H9 (cell line): Measurements from ENCODE around the gene ERO1B. TPM values are rescaled to one million over a fixed set of nuclear protein-coding genes. Genes with fewer than 3 reads are reported as not detected.
A peak's percentile ranks its signal among the peaks of the same experiment; 100 is the strongest.
"Not testable (repeated sequence)": the region's sequence is repeated elsewhere in the genome, so short reads cannot be mapped to it uniquely, and the experiment has no call there.

Experiments
- DNase-seq: peaks from one replicate; pipeline ENCODE4 v3.0.0-alpha.2; 2017
- H2AFZ ChIP-seq: one replicate; pipeline ENCODE4 v1.6.1; 2013; ENCODE audit warnings: mild to moderate bottlenecking, low read length, control low read depth, moderate library complexity
- H2AK5ac ChIP-seq: 2 replicates; pipeline ENCODE4 v1.6.1; 2013; ENCODE audit warnings: low read length, control low read depth, mixed read lengths; ENCODE audit not compliant: insufficient read length
- H2BK120ac ChIP-seq: one replicate; pipeline ENCODE4 v1.6.1; 2013; ENCODE audit warnings: low read depth, mild to moderate bottlenecking, low read length, control low read depth, inconsistent platforms; ENCODE audit not compliant: poor library complexity, severe bottlenecking
- H2BK12ac ChIP-seq: 2 replicates; pipeline ENCODE4 v1.6.1; 2013; ENCODE audit warnings: low read length, control low read depth, mixed read lengths, low read depth; ENCODE audit not compliant: insufficient read length
- H2BK15ac ChIP-seq: 2 replicates; pipeline ENCODE4 v1.6.1; 2013; ENCODE audit warnings: low read depth, low read length, control low read depth
- H2BK20ac ChIP-seq: one replicate; pipeline ENCODE4 v1.6.1; 2013; ENCODE audit warnings: low read depth, mild to moderate bottlenecking, low read length, control low read depth, inconsistent platforms; ENCODE audit not compliant: poor library complexity, severe bottlenecking
- H2BK5ac ChIP-seq: 2 replicates; pipeline ENCODE4 v1.6.1; 2013; ENCODE audit warnings: low read length, control low read depth, mixed read lengths; ENCODE audit not compliant: insufficient read length
- H3K14ac ChIP-seq: 2 replicates; pipeline ENCODE4 v1.6.1; 2013; ENCODE audit warnings: low read length, control low read depth; ENCODE audit not compliant: insufficient read depth
- H3K18ac ChIP-seq: 2 replicates; pipeline ENCODE4 v1.6.1; 2013; ENCODE audit warnings: low read depth, mild to moderate bottlenecking, mixed read lengths, low read length, control low read depth; ENCODE audit not compliant: insufficient read length
- H3K23ac ChIP-seq: 2 replicates; pipeline ENCODE4 v1.6.1; 2013; ENCODE audit warnings: low read length, control low read depth, mixed read lengths, low read depth; ENCODE audit not compliant: insufficient read length
- H3K23me2 ChIP-seq: 2 replicates; pipeline ENCODE4 v1.6.1; 2013; ENCODE audit warnings: low read depth, mild to moderate bottlenecking, mixed read lengths, low read length, control low read depth; ENCODE audit not compliant: insufficient read length, poor library complexity, severe bottlenecking
- H3K27ac ChIP-seq: 2 replicates; pipeline ENCODE4 v1.5.1; 2013; ENCODE audit warnings: low read length, control low read depth, mixed read lengths, low read depth; ENCODE audit not compliant: insufficient read length
- H3K27me3 ChIP-seq: 2 replicates; pipeline ENCODE4 v1.6.1; 2013; ENCODE audit warnings: low read length, control low read depth, inconsistent platforms; ENCODE audit not compliant: insufficient read depth
- H3K4ac ChIP-seq: 2 replicates; pipeline ENCODE4 v1.6.1; 2013; ENCODE audit warnings: low read depth, mild to moderate bottlenecking, control low read depth, inconsistent platforms, low read length, moderate library complexity
- H3K4me1 ChIP-seq: 2 replicates; pipeline ENCODE4 v1.6.1; 2013; ENCODE audit warnings: low read length, control low read depth, inconsistent platforms; ENCODE audit not compliant: insufficient read depth
- H3K4me2 ChIP-seq: 2 replicates; pipeline ENCODE4 v1.6.1; 2013; ENCODE audit warnings: low read length, control low read depth, mixed read lengths; ENCODE audit not compliant: insufficient read length, insufficient read depth
- H3K56ac ChIP-seq: 2 replicates; pipeline ENCODE4 v1.6.1; 2013; ENCODE audit warnings: low read depth, mild to moderate bottlenecking, mixed read lengths, low read length, control low read depth; ENCODE audit not compliant: insufficient read length
- H3K79me1 ChIP-seq: 2 replicates; pipeline ENCODE4 v1.6.1; 2013; ENCODE audit warnings: low read depth, mild to moderate bottlenecking, moderate library complexity, low read length, control low read depth, inconsistent platforms; ENCODE audit not compliant: insufficient read depth, poor library complexity, severe bottlenecking
- H3K79me2 ChIP-seq: 2 replicates; pipeline ENCODE4 v1.6.1; 2013; ENCODE audit warnings: low read length, control low read depth, inconsistent platforms; ENCODE audit not compliant: insufficient read depth
- H3K9ac ChIP-seq: 2 replicates; pipeline ENCODE4 v1.6.1; 2013; ENCODE audit warnings: low read length, control low read depth, mixed read lengths; ENCODE audit not compliant: insufficient read length; ENCODE audit errors: extremely low read depth
- H3K9me3 ChIP-seq: one replicate; pipeline ENCODE4 v1.6.1; 2013; ENCODE audit warnings: low read depth, low read length, inconsistent platforms; ENCODE audit not compliant: control insufficient read depth
- H3T11ph ChIP-seq: one replicate; pipeline ENCODE4 v1.6.1; 2013; ENCODE audit warnings: mild to moderate bottlenecking, low read length, control low read depth, inconsistent platforms
- H4K20me1 ChIP-seq: one replicate; pipeline ENCODE4 v1.6.1; 2013; ENCODE audit not compliant: control insufficient read depth, insufficient read length, insufficient read depth
- H4K5ac ChIP-seq: 2 replicates; pipeline ENCODE4 v1.6.1; 2013; ENCODE audit warnings: low read depth, mild to moderate bottlenecking, mixed read lengths, low read length, control low read depth; ENCODE audit not compliant: insufficient read length
- H4K8ac ChIP-seq: replicated peaks from 2 replicates; pipeline ENCODE4 v1.6.1; 2013; ENCODE audit warnings: low read length, control low read depth, mixed read lengths, low read depth; ENCODE audit not compliant: insufficient read length
- H4K91ac ChIP-seq: 2 replicates; pipeline ENCODE4 v1.6.1; 2013; ENCODE audit warnings: low read depth, mild to moderate bottlenecking, moderate library complexity, mixed read lengths, low read length, control low read depth; ENCODE audit not compliant: insufficient read length
- H3K27ac Mint-ChIP-seq, 3 experiments: 2 replicates in 2 of 3; 3 replicates in 1 of 3; pipeline ENCODE4 v1.8.0; 2020 to 2021; ENCODE audit warnings: mixed read lengths in 3 of 3, mild to moderate bottlenecking in 1 of 3, moderate library complexity in 1 of 3
- H3K27me3 Mint-ChIP-seq: 2 replicates; pipeline ENCODE4 v1.8.0; 2021; ENCODE audit warnings: low read depth, mild to moderate bottlenecking, moderate library complexity, mixed read lengths
- H3K36me3 Mint-ChIP-seq, 3 experiments: 2 replicates in 2 of 3; 3 replicates in 1 of 3; pipeline ENCODE4 v1.8.0; 2020 to 2021; ENCODE audit warnings: low read depth in 3 of 3, mixed read lengths in 3 of 3; ENCODE audit not compliant: insufficient read depth in 1 of 3
- H3K4me1 Mint-ChIP-seq, 2 experiments: 2 replicates each; pipeline ENCODE4 v1.8.0; 2020; ENCODE audit warnings: mixed read lengths in 2 of 2
- H3K4me3 Mint-ChIP-seq, 2 experiments: 2 replicates in 1 of 2; 3 replicates in 1 of 2; pipeline ENCODE4 v1.8.0; 2020 to 2021; ENCODE audit warnings: mild to moderate bottlenecking in 2 of 2, mixed read lengths in 2 of 2, moderate library complexity in 1 of 2
- H3K9me3 Mint-ChIP-seq, 2 experiments: 2 replicates in 1 of 2; 3 replicates in 1 of 2; pipeline ENCODE4 v1.8.0; 2020; ENCODE audit warnings: mild to moderate bottlenecking in 2 of 2, mixed read lengths in 2 of 2, moderate library complexity in 1 of 2
- WGBS: extraction: QIAGEN DNeasy Blood & Tissue Kit; methylation state at CpG from one replicate; pipeline ENCODE4 v1.1.7; 2013; ENCODE audit warnings: missing lambda C conversion rate, low lambda C conversion rate, mixed read lengths; ENCODE audit not compliant: insufficient read length; ENCODE audit errors: extremely low coverage; 5-methylcytosine and 5-hydroxymethylcytosine counted together
- long read RNA-seq: library from polyadenylated mRNA; unstranded; transcript quantifications from one replicate; pipeline ENCODE4 v2.0.0, GENCODE V29; 2020
- total RNA-seq: library from RNA; stranded (reverse); gene quantifications from 2 replicates; pipeline ENCODE4 v1.2.1, GENCODE V29; 2021
- TF ChIP-seq, protein P1 (sequence below): fragments of 200-600 bp; sonication (generic); conservative IDR thresholded peaks from 3 replicates; pipeline ENCODE4 v1.8.0; 2021; ENCODE audit warnings: antibody characterized with exemption, mild to moderate bottlenecking

ERO1B gene, protein sequence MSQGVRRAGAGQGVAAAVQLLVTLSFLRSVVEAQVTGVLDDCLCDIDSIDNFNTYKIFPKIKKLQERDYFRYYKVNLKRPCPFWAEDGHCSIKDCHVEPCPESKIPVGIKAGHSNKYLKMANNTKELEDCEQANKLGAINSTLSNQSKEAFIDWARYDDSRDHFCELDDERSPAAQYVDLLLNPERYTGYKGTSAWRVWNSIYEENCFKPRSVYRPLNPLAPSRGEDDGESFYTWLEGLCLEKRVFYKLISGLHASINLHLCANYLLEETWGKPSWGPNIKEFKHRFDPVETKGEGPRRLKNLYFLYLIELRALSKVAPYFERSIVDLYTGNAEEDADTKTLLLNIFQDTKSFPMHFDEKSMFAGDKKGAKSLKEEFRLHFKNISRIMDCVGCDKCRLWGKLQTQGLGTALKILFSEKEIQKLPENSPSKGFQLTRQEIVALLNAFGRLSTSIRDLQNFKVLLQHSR
- 1.3 and 1.5 TPM in 2 replicates for total RNA-seq
- long read RNA-seq, partial matches to known transcripts = 0 of 5 reads
- long read RNA-seq, other reads (novel, unspliced or antisense) = 5 of 5 reads

DNA sequence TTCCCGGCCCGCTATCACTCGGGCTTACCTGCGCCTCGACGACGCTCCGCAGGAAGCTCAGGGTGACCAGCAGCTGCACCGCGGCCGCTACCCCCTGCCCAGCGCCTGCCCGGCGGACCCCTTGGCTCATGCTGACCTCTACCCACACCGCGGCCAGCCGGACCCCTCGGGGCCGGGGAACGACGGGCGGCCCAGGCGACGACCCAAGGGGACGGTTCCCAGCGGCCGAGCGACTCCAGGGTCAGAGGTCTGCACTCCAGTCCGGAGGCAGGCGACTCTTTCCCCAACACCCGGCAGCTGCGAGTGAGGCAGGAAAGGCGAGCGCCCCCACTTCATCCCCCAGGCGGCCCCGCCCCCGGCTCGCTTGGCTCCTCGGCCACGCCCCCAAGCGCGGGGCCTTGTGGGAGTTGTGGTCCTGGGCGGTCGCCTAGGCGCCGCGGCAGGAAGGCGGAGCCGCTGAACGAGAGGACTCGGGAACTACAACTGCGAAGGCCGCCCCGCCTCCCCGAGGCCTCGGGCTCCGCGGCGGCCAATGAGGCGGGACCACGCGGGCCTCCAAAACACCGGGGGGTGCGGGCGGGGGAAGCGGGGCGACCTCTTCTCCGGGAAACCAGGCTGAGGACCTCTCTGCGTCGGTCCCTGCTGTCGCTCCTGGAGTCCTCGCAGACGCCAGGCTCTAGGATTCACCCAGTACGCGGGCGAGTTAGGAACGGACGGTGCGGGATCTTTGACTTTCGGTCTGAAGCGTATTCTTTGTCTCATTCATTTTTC, at the start of gene ERO1B:
Gene ERO1B, minus strand, starts transcription at position 305 of the 771 bp plus-strand sequence. Its CDS starts 175 bp downstream, at position 130.
- Mint-ChIP-seq H3K27ac (peak within 1 kb of the TSS in 1 of 3 experiments; percentile 87; a peak in 2 of 7 replicates), H3K9me3 (peaks cover 0 to 7% of the 10 kb centered on the region in 2 experiments; a peak in 1 of 5 replicates)
- H3K9ac ChIP-seq = peak within 1 kb of the TSS; percentile 84

DNA sequence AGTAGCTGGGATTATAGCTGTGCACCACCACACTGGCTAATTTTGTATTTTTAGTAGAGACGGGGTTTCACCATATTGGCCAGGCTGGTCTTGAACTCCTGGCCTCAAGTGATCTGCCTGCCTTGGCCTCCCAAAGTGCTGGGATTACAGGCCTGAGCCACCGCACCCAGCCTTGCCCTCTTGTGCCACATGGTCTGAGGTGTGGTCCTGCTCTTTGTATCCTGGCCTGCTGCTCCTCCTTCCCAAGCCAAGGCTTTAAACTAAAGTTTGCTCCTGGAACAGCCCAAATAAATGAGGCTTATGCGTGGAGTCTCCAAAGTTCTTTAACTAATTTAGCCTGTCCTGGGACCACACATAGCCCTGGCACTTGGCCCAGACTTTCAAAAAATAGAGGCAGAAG, 49.7 kb upstream of the ERO1B start:
- H3K18ac ChIP-seq, H3K4me1 Mint-ChIP-seq, H4K91ac ChIP-seq, H2AK5ac ChIP-seq, H3K27ac Mint-ChIP-seq, H3K14ac ChIP-seq, H3K4me1 ChIP-seq, H3T11ph ChIP-seq, H3K9me3 Mint-ChIP-seq, H3K56ac ChIP-seq, H4K5ac ChIP-seq, H3K27me3 Mint-ChIP-seq, H2BK12ac ChIP-seq, H3K36me3 Mint-ChIP-seq, H2BK20ac ChIP-seq, H3K79me1 ChIP-seq, H4K20me1 ChIP-seq, H3K27ac ChIP-seq, H4K8ac ChIP-seq, H3K23me2 ChIP-seq, H3K4me2 ChIP-seq, H2BK5ac ChIP-seq, H3K27me3 ChIP-seq, H3K23ac ChIP-seq, H3K79me2 ChIP-seq, H3K4me3 Mint-ChIP-seq, H2AFZ ChIP-seq, H2BK15ac ChIP-seq, DNase-seq, H2BK120ac ChIP-seq, H3K9ac ChIP-seq, H3K4ac ChIP-seq, H3K9me3 ChIP-seq: not testable (repeated sequence)
- no CpG with 5 or more reads among the region's 3 CpGs for WGBS

More for the DNA sequence above, at the start of gene ERO1B:
- Histone ChIP-seq H3K56ac (no peak within 1 kb of the TSS), H3K23me2 (peaks cover 14% of the 10 kb centered on the region), H4K91ac (no peak within 1 kb of the TSS), H2BK20ac (no peak within 1 kb of the TSS), H3K79me2 (no peaks in the 10 kb centered on the region), H2AK5ac (no peak within 1 kb of the TSS), H3K79me1 (no peaks in the 10 kb centered on the region), H3K23ac (no peak within 1 kb of the TSS), H4K8ac (no peak within 1 kb of the TSS), H3K18ac (peak within 1 kb of the TSS; percentile 79), H2BK5ac (no peak within 1 kb of the TSS), H3K4ac (no peak within 1 kb of the TSS), H3K9me3 (no peaks in the 10 kb centered on the region), H3K27ac (no peak within 1 kb of the TSS), H3T11ph (no peak within 1 kb of the TSS), H2AFZ (no peak within 1 kb of the TSS), H3K4me1 (no peaks in the 10 kb centered on the region), H4K20me1 (no peaks in the 10 kb centered on the region), H3K14ac (peak within 1 kb of the TSS; percentile 87), H2BK12ac (no peak within 1 kb of the TSS), H3K27me3 (no peaks in the 10 kb centered on the region; the same call in 1 of the 2 replicates), H2BK15ac (no peak within 1 kb of the TSS), H3K4me2 (peak within 1 kb of the TSS; percentile 92), H4K5ac (no peak within 1 kb of the TSS), H2BK120ac (no peak within 1 kb of the TSS)
- Mint-ChIP-seq H3K27me3 (peaks cover 44% of the 10 kb centered on the region), H3K4me3 (peak within 1 kb of the TSS; percentile 81 to 94), H3K36me3 (peaks cover 0 to 5% (median 0%) of the 10 kb centered on the region in 3 experiments; a peak in 1 of 7 replicates), H3K4me1 (peaks cover 22 to 23% of the 10 kb centered on the region in 2 experiments)
- TF ChIP-seq, protein P1, sequence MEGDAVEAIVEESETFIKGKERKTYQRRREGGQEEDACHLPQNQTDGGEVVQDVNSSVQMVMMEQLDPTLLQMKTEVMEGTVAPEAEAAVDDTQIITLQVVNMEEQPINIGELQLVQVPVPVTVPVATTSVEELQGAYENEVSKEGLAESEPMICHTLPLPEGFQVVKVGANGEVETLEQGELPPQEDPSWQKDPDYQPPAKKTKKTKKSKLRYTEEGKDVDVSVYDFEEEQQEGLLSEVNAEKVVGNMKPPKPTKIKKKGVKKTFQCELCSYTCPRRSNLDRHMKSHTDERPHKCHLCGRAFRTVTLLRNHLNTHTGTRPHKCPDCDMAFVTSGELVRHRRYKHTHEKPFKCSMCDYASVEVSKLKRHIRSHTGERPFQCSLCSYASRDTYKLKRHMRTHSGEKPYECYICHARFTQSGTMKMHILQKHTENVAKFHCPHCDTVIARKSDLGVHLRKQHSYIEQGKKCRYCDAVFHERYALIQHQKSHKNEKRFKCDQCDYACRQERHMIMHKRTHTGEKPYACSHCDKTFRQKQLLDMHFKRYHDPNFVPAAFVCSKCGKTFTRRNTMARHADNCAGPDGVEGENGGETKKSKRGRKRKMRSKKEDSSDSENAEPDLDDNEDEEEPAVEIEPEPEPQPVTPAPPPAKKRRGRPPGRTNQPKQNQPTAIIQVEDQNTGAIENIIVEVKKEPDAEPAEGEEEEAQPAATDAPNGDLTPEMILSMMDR = 0 out of 3 replicates have a peak, but pooled peaks have one; percentile 13
- WGBS = no CpG with 5 or more reads among the region's 81 CpGs
- peak; percentile 98 for DNase-seq
